ENCODE measurements around the gene NR2C2AP.

Gene NR2C2AP

GRCh38 chr19:19214892-19215291 is 11.7 kb upstream of the NR2C2AP start:
- DNase-seq (ENCODE audit: low read depth in 2 of 2): no peak

DNA sequence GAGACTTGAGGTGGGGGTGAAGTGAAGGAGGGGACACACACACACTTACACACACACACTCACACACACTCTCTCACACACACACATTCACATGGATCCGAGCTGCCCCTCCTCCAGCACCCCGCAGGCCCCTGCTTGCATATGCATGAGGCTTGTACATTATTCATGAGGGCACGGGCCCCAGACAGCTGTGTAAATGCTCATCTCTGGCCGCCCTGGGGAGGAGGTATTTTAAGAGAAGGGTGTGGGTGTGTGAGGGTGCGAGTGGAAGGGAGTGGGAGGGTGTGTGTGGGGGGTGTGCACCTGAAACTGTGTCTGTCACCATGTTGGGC is 10.9 kb upstream of the NR2C2AP start:
- no peak for DNase-seq (ENCODE audit: low read depth in 2 of 2)

DNA sequence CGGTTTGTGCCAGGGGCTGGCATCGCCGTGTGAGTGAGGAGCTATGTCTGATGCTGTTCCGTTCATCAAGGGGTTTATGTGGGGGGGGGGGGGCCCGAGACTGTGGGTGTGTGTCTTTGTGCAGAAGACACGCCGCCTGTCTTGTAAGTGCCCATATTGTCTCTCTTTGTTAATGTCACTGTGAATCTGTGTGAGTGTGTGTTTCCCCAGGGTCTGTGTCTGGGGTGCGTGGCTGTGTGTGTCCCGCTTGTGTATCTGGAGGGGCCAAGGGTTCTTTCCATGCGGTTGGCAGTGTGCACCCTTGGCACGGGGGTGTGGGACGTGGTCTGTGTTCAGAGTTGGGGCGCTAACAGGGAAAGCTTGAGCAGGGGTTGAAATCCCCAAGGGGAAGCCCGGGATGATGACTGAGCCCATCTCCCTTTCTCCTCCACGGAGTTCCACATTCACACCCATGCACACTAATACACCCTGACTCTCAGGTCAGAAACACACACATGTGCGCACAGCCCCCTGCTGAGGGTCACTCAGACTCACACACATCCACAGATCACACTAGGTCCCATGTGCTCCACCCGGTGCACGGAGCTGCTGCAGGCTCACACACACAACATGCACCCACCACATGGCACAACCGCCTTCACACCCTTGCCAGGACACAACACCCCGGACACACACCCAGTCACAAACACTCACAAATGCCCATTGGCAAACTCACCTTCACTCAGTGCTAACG is 10.4 kb upstream of the NR2C2AP start:
- DNase-seq (ENCODE audit: low read depth in 2 of 2): no peak

- DNase-seq (ENCODE audit: low read depth in 2 of 2): no peak
Measured at GRCh38 chr19:19212916-19213315, 9.7 kb upstream of the NR2C2AP start.

GRCh38 chr19:19211499-19212420 is 8.5 kb upstream of the NR2C2AP start, which contains the start of gene NCAN:
NCAN (plus strand) TSS chr19:19211958; CDS start chr19:19216954, 4,996 bp downstream.
- DNase-seq (ENCODE audit: low read depth in 2 of 2): no peak

DNA sequence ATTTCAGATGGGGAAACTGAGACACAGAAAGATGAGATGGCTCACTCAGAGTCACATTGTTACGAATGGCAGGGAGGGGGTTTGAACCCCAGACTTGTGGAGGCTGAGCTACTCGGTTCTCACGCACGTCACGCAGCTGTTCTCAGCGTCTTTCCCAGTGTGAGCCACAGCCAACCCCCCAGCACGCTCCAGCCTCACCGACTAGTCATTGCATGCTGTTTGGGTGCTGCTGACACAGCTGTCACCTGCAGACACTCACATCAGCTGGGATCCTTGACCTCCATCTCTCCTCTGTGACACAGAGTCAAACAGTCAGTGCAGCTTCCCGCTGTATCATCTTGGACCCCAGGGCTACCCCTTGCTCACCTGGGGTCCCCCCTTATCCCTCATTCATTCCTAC is 6.2 kb upstream of the NR2C2AP start:
- no peak for DNase-seq (ENCODE audit: low read depth in 2 of 2)

- DNase-seq (ENCODE audit: low read depth in 2 of 2): no peak
Measured at GRCh38 chr19:19207637-19208572, 4.7 kb upstream of the NR2C2AP start.

- no peak for DNase-seq (ENCODE audit: low read depth in 2 of 2)
Measured at GRCh38 chr19:19206938-19207337, 3.7 kb upstream of the NR2C2AP start.

- no peak for DNase-seq (ENCODE audit: low read depth in 2 of 2)
Measured at GRCh38 chr19:19205416-19206410, 2.5 kb upstream of the NR2C2AP start.

GRCh38 chr19:19204181-19204580 is 967 bp upstream of the NR2C2AP start:
- no peak for DNase-seq (ENCODE audit: low read depth in 2 of 2)

DNA sequence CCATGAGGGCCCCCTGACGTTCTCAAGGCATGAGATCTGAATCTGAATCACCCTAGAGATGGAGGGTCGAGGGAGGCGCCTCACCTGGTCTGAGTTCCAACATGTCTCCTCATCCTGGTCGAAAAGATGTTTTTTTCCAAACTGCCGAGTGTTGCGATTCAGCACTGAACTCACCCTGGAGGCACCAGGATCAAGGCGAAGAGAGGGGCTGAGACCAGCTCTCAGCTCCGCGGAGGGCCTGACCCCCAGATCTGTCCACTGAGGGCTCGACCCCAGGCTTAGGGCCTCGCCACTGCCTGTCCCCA is 555 bp downstream of the NR2C2AP start:
- DNase-seq (ENCODE audit: low read depth in 2 of 2): no peak

GRCh38 chr19:19201697-19202630 is 1.2 kb downstream of the NR2C2AP start:
- no peak for DNase-seq (ENCODE audit: low read depth in 2 of 2)

GRCh38 chr19:19193926-19194325 is 9.3 kb downstream of the NR2C2AP start:
- no peak for DNase-seq (ENCODE audit: low read depth in 2 of 2)

GRCh38 chr19:19192910-19193423 is 10.2 kb downstream of the NR2C2AP start:
- no peak for DNase-seq (ENCODE audit: low read depth in 2 of 2)

GRCh38 chr19:19192078-19192882 is 10.9 kb downstream of the NR2C2AP start, which contains the start of the genes BORCS8 and RFXANK:
BORCS8 (minus strand) TSS chr19:19192152; CDS start chr19:19192117, 35 bp downstream.
RFXANK (plus strand) TSS chr19:19192258; CDS start chr19:19193947, 1,689 bp downstream.
- peak; percentile 97 to 99 for DNase-seq (ENCODE audit: low read depth in 2 of 2)

- no peak for DNase-seq (ENCODE audit: low read depth in 2 of 2)
Measured at GRCh38 chr19:19191768-19192077, 11.5 kb downstream of the NR2C2AP start.

DNA sequence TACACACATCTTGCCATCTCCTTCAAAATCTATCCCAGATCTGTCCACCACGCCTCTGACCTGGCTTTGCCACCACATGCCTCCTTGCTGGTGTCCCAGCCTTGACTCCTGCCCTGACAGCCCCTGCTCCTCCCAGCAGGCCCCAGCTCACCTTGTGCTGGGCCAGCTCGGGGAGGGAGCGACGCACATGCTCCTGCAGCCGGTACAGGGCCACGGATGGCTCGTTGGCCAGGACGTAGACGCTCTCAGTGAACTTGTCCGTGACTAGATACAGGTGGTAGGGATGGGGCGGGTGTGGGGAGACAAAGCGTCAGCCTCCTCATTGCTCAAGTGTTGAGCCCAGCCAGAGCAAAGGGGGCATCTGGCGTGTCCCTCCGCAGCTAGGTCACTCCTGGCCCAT is 16.5 kb downstream of the NR2C2AP start:
- no peak for DNase-seq (ENCODE audit: low read depth in 2 of 2)

Data from stimulated activated CD8-positive, alpha-beta memory T cell treated with anti-CD3 and anti-CD28 coated beads, Interleukin-15, amount 100 ng/mL, for 4 hours (primary cell).